Progenitor cell of endocrine pancreas (in vitro differentiated cells): ENCODE data around the gene LRRC27. TPM values are rescaled to one million over a fixed set of nuclear protein-coding genes. Genes with fewer than 3 reads are reported as not detected.

Source experiments
- DNase-seq: peaks from one replicate; pipeline ENCODE4 v3.0.0; 2021; ENCODE audit warnings: low spot score; ENCODE audit not compliant: unreplicated experiment
- H3K27ac Mint-ChIP-seq: 2 replicates; pipeline ENCODE4 v1.8.0; 2021; ENCODE audit warnings: mild to moderate bottlenecking, moderate library complexity, mixed read lengths
- H3K27me3 Mint-ChIP-seq: 2 replicates; pipeline ENCODE4 v1.8.0; 2021; ENCODE audit warnings: mixed read lengths
- H3K36me3 Mint-ChIP-seq: 2 replicates; pipeline ENCODE4 v1.8.0; 2022; ENCODE audit warnings: mixed read lengths; ENCODE audit not compliant: insufficient read depth
- H3K4me1 Mint-ChIP-seq: 2 replicates; pipeline ENCODE4 v1.8.0; 2021; ENCODE audit warnings: low read depth, mixed read lengths
- H3K4me3 Mint-ChIP-seq: 2 replicates; pipeline ENCODE4 v1.8.0; 2021; ENCODE audit warnings: low read depth, mild to moderate bottlenecking, moderate library complexity, mixed read lengths
- H3K9me3 Mint-ChIP-seq: 2 replicates; pipeline ENCODE4 v1.8.0; 2021; ENCODE audit warnings: low read depth, mixed read lengths
- total RNA-seq: library from RNA; stranded (reverse); gene quantifications from 2 replicates; pipeline ENCODE4 v1.2.1, GENCODE V29; 2021
- TF ChIP-seq, protein P1 (sequence below): fragments of 200-600 bp; sonication (generic); IDR thresholded peaks from one replicate; pipeline ENCODE4 v1.5.0; 2021; ENCODE audit warnings: antibody characterized with exemption, mild to moderate bottlenecking; ENCODE audit not compliant: unreplicated experiment

Gene LRRC27
- total RNA-seq, 1 donor from 2014 or later = 22.1 TPM

DNA sequence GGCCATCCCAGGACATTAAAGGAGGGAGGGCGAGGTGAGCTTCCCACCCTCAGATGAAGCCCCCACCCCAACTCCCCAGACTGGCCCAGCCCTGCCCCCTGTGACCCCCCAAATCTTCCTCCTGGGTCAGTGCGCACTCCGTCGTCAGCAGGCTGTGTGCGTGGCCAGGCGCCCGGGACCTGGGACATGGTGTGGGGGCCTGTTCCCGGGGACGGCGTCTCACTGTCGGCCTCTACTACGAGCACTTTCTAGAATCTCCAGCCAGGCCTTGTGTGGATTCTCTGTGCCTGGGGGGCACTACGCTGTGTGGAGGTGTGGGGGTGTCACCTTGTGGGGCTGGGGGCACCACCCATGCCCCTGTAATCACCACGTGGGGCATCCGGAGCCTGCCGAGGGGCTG lies 74.8 kb downstream of the LRRC27 start:
- Mint-ChIP-seq H3K27ac (peak overlapping the region; percentile 98), H3K27me3 (no peaks in the 10 kb centered on the region), H3K4me3 (no peak overlapping the region), H3K36me3 (peaks cover 8% of the 10 kb centered on the region), H3K9me3 (no peaks in the 10 kb centered on the region), H3K4me1 (peaks cover 30% of the 10 kb centered on the region)
- TF ChIP-seq, protein P1, sequence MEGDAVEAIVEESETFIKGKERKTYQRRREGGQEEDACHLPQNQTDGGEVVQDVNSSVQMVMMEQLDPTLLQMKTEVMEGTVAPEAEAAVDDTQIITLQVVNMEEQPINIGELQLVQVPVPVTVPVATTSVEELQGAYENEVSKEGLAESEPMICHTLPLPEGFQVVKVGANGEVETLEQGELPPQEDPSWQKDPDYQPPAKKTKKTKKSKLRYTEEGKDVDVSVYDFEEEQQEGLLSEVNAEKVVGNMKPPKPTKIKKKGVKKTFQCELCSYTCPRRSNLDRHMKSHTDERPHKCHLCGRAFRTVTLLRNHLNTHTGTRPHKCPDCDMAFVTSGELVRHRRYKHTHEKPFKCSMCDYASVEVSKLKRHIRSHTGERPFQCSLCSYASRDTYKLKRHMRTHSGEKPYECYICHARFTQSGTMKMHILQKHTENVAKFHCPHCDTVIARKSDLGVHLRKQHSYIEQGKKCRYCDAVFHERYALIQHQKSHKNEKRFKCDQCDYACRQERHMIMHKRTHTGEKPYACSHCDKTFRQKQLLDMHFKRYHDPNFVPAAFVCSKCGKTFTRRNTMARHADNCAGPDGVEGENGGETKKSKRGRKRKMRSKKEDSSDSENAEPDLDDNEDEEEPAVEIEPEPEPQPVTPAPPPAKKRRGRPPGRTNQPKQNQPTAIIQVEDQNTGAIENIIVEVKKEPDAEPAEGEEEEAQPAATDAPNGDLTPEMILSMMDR = no peak
- no peak for DNase-seq

DNA sequence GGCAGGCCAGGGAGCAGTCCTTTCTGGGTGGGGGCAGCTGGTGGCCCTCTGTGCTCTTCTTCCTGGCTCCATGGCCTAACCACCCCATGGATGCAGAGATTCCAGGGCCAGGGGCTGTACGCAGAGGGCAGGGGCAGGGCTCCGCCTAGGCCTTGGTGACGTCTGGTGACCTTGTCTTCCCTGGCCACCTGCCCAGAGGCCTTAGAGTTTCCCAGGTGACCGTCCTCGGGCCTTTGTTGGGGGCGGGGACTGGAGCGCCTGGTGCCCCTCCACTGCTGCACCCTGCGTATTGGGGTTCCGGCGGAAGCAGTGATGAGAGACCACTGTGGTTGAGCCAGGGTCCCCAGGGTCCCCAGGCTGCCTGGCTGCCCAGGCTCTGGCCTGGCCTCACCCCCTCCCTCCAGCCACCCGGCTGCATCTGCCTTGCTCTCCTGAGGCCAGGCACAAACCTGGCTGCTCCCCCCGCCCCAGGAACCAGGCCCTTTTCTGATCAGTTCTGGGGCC lies 75.3 kb downstream of the LRRC27 start:
- H3K36me3 Mint-ChIP-seq = peaks cover 8% of the 10 kb centered on the region
- no peaks in the 10 kb centered on the region for H3K27me3 Mint-ChIP-seq
- peak overlapping the region; percentile 98 for H3K27ac Mint-ChIP-seq
- no peaks in the 10 kb centered on the region for H3K9me3 Mint-ChIP-seq
- H3K4me3 Mint-ChIP-seq = peak overlapping the region; percentile 64
- H3K4me1 Mint-ChIP-seq = peaks cover 31% of the 10 kb centered on the region
- TF ChIP-seq, protein P1 = no peak
- DNase-seq = no peak

DNA sequence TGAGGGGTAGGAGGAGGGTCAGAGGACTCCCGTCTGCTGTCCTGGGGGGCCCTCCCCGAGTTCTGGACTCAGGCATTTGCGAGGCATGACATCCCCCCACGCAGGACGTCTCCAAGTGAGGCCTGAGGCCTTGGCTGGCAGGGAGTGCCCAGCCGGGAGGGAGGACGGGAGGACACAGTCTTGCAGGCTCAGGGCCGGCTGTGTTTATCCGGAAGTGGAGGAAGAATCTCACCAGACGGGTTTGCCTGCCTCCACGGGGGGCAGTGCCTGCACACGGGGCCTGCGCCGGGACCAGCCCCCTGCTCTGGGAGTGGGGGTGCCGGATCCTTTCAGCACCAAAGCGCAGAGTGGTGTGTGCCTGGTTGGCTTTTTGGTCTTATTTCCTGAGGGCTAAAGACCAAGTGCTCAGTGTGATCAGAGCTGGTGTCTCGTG lies 75.9 kb downstream of the LRRC27 start:
- Mint-ChIP-seq H3K27me3 (no peaks in the 10 kb centered on the region), H3K9me3 (no peaks in the 10 kb centered on the region), H3K4me3 (peak overlapping the region; percentile 64), H3K4me1 (peaks cover 32% of the 10 kb centered on the region), H3K27ac (peak overlapping the region; percentile 98), H3K36me3 (peaks cover 8% of the 10 kb centered on the region)
- peak; percentile 80 for DNase-seq
- TF ChIP-seq, protein P1 = peak; percentile 7

DNA sequence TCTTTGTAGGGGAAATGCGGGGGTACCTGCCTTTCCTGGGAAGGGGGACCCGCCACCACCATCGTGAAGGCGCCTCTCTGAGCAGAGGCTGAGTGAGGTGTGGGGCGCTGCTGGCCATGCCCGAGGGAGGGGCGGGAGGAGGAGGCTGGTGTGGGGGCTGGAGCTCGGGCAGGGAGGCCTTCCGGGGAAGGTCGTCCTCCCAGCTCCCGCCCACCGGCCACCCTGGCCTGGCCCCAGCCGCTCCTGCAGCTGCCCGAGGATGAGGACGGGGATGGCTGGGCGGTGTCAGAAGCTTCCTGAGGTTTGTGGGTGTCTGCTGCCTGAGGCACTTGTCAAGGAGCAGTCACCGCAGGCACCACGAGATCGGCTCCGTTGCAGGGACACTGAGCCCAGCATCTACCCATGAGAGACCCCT lies 76.4 kb downstream of the LRRC27 start:
- TF ChIP-seq, protein P1 = no peak
- H3K4me1 Mint-ChIP-seq = peaks cover 32% of the 10 kb centered on the region
- H3K27me3 Mint-ChIP-seq = no peaks in the 10 kb centered on the region
- peak overlapping the region; percentile 98 for H3K27ac Mint-ChIP-seq
- H3K9me3 Mint-ChIP-seq = no peaks in the 10 kb centered on the region
- H3K4me3 Mint-ChIP-seq = peak overlapping the region; percentile 64
- H3K36me3 Mint-ChIP-seq = peaks cover 7% of the 10 kb centered on the region
- no peak for DNase-seq

DNA sequence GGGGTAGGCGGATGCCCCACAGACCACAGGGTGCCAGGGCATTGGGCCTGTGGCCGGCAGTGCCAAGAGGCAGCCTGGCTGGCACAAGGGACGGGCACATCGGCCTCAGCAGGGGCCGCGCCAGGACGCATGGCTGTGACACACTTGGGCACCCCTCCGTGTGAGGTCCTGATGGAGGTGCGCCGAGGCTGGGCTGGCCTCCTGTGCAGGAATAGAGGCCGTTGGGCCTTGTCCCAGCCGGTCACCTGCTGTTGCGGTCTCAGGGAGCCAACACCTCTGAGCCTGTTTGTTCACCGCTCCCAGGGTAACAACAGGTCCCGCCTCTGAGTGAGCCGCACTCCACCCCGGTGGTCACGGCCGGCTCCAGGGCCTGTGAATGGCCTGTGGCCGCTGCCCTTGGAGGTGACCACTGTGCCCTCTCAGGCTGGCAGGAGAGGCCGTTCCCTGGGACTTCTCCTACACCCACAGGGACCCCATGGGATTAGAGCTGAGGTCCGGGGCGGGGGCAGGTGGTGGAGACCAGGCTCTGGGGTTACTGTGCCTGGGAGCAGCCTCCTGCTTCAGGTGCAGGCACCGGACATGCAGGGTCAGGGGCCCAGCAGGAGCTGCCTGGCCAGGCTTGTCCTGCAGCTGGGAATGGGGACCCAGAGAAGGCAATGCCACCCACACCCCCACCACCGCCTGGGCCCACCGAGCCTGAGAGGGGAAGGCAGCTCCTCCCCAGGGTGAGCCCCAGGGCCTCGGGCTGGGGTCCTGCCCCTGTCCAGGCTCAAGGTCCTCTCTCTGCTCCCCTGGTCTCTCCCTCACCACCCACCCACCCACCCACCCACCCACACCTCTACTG lies 77.1 kb downstream of the LRRC27 start:
- Mint-ChIP-seq H3K9me3 (no peaks in the 10 kb centered on the region), H3K4me3 (no peak overlapping the region), H3K4me1 (peaks cover 34% of the 10 kb centered on the region), H3K36me3 (peaks cover 7% of the 10 kb centered on the region), H3K27me3 (no peaks in the 10 kb centered on the region), H3K27ac (peak overlapping the region; percentile 80)
- TF ChIP-seq, protein P1 = no peak
- DNase-seq = no peak
